ENCODE data around the gene ZFYVE26. TPM values are rescaled to one million over a fixed set of nuclear protein-coding genes. Genes with fewer than 3 reads are reported as not detected.

The ZFYVE26 gene
- polyA plus RNA-seq, 3 donors: 1.0 to 17.6 (median 2.3) TPM

DNA sequence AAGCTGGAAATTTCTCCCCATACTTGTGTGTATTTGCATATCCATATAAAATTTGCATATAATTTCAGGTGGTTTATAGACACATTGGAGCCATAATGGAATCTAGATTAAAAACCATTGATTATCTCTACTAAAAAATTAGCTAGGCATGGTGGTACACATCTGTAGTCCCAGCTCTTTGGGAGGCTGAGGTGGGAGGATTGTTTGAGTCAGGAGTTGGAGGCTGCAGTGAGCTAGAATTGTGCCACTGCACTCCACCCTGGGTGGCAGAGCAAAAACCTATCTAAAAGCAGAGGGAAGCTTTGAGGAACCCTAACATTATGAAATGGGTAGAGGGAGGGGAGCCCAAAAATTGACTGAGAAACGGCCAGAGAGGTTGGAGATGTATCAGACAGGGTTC, 118.2 kb downstream of the ZFYVE26 start:
- Histone ChIP-seq H4K20me1 (ENCODE audit: insufficient read depth, low read length) (peaks cover 6% of the 10 kb centered on the region), H3K4me2 (replicated peaks; ENCODE audit: extremely low read depth, low read length, poor library complexity, severe bottlenecking) (no peak overlapping the region), H3K9ac (ENCODE audit: insufficient read depth, low read length, poor library complexity, severe bottlenecking) (no peak overlapping the region), H3K79me2 (ENCODE audit: insufficient read depth, low read length) (peaks cover 13% of the 10 kb centered on the region), H3K27me3 (ENCODE audit: control insufficient read depth in 2 of 2, insufficient read depth in 2 of 2, low read length in 2 of 2) (no peaks in the 10 kb centered on the region), H3K36me3 (replicated peaks in 1 of 2; ENCODE audit: control insufficient read depth in 1 of 2, insufficient read depth in 2 of 2, low read length in 2 of 2) (no peaks in the 10 kb centered on the region), H2AFZ (ENCODE audit: insufficient read depth, low read depth, low read length, poor library complexity, severe bottlenecking) (no peak overlapping the region), H3K9me3 (replicated peaks in 1 of 2; ENCODE audit: control insufficient read depth in 1 of 2, insufficient read depth in 1 of 2, low read length in 2 of 2) (no peaks in the 10 kb centered on the region), H3K4me3 (replicated peaks in 1 of 3; ENCODE audit: low read depth in 2 of 3, low read length in 3 of 3) (no peak overlapping the region), H3K27ac (ENCODE audit: low read depth in 1 of 2, low read length in 2 of 2) (no peak overlapping the region), H3K4me1 (ENCODE audit: control insufficient read depth in 1 of 2, insufficient read depth in 2 of 2, low read length in 2 of 2) (peaks cover 33 to 47% of the 10 kb centered on the region in 2 donors)
- Mint-ChIP-seq H3K27me3 (ENCODE audit: low read depth in 3 of 3) (peaks cover 0 to 6% (median 2%) of the 10 kb centered on the region in 3 donors), H3K9me3 (peaks cover 0 to 4% (median 0%) of the 10 kb centered on the region in 7 donors), H3K4me3 (no peak overlapping the region), H3K36me3 (no peaks in the 10 kb centered on the region), H3K27ac (no peak overlapping the region), H3K4me1 (peaks cover 40% of the 10 kb centered on the region)
- intact Hi-C loops (cut with micrococcal nuclease): loop anchor here in 1 of 2 donors (5.0 kb wide), 1 partner anchor 119 kb away; the partner anchor contains the start of genes RAD51B and ZFYVE26
- TF ChIP-seq, protein P1, sequence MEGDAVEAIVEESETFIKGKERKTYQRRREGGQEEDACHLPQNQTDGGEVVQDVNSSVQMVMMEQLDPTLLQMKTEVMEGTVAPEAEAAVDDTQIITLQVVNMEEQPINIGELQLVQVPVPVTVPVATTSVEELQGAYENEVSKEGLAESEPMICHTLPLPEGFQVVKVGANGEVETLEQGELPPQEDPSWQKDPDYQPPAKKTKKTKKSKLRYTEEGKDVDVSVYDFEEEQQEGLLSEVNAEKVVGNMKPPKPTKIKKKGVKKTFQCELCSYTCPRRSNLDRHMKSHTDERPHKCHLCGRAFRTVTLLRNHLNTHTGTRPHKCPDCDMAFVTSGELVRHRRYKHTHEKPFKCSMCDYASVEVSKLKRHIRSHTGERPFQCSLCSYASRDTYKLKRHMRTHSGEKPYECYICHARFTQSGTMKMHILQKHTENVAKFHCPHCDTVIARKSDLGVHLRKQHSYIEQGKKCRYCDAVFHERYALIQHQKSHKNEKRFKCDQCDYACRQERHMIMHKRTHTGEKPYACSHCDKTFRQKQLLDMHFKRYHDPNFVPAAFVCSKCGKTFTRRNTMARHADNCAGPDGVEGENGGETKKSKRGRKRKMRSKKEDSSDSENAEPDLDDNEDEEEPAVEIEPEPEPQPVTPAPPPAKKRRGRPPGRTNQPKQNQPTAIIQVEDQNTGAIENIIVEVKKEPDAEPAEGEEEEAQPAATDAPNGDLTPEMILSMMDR (IDR thresholded peaks at IDR 0.05): no peak
- no peak for DNase-seq
- WGBS (ENCODE audit: insufficient coverage): no CpG with 5 or more reads among the region's 1 CpG

DNA sequence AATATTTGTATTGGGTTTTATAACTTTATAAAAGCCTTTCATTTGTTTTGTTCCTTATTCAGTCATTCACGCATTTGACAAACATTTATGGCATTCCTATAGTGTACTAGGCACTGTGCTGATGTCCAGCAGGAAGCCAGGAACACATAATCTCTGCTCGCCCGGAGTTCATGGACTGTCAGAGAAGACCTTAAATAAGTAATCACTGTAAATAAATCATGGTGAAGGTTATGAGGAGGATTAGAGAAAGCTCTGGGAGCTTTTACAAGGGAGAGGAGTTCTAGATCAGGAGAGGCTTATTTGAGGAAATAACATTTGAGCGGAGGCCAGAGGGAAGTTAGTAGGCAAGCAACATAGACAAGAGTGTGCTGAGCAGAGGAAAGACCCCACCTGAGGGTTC, 119.4 kb downstream of the ZFYVE26 start:
- TF ChIP-seq, protein P1 (IDR thresholded peaks at IDR 0.05): no peak
- H3K4me1 ChIP-seq (ENCODE audit: control insufficient read depth in 1 of 2, insufficient read depth in 2 of 2, low read length in 2 of 2): peaks cover 33 to 46% of the 10 kb centered on the region in 2 donors
- Mint-ChIP-seq H3K27ac (peak overlapping the region in 5 of 7 donors; percentile 18 to 82 (median 60)), H3K4me1 (peaks cover 35% of the 10 kb centered on the region), H3K4me3 (no peak overlapping the region), H3K27me3 (ENCODE audit: low read depth in 3 of 3) (peaks cover 0 to 6% (median 2%) of the 10 kb centered on the region in 3 donors), H3K36me3 (peaks cover 5 to 9% of the 10 kb centered on the region in 2 donors), H3K9me3 (peaks cover 0 to 4% (median 0%) of the 10 kb centered on the region in 7 donors)
- peaks cover under 1 to 9% of the 10 kb centered on the region in 2 donors for H3K36me3 ChIP-seq (replicated peaks in 1 of 2; ENCODE audit: control insufficient read depth in 1 of 2, insufficient read depth in 2 of 2, low read length in 2 of 2)
- no peak overlapping the region for H3K4me2 ChIP-seq (replicated peaks; ENCODE audit: extremely low read depth, low read length, poor library complexity, severe bottlenecking)
- H3K27ac ChIP-seq (ENCODE audit: low read depth in 1 of 2, low read length in 2 of 2): no peak overlapping the region
- no peak overlapping the region for H3K9ac ChIP-seq (ENCODE audit: insufficient read depth, low read length, poor library complexity, severe bottlenecking)
- no peak overlapping the region for H3K4me3 ChIP-seq (replicated peaks in 1 of 3; ENCODE audit: low read depth in 2 of 3, low read length in 3 of 3)
- no peaks in the 10 kb centered on the region for H3K27me3 ChIP-seq (ENCODE audit: control insufficient read depth in 2 of 2, insufficient read depth in 2 of 2, low read length in 2 of 2)
- peaks cover 15% of the 10 kb centered on the region for H3K79me2 ChIP-seq (ENCODE audit: insufficient read depth, low read length)
- 22% methylated on average over 1 of the region's 4 CpGs for WGBS (ENCODE audit: insufficient coverage)
- DNase-seq: no peak
- H2AFZ ChIP-seq (ENCODE audit: insufficient read depth, low read depth, low read length, poor library complexity, severe bottlenecking): peak overlapping the region; percentile 44
- H3K9me3 ChIP-seq (replicated peaks in 1 of 2; ENCODE audit: control insufficient read depth in 1 of 2, insufficient read depth in 1 of 2, low read length in 2 of 2): no peaks in the 10 kb centered on the region
- peaks cover 6% of the 10 kb centered on the region for H4K20me1 ChIP-seq (ENCODE audit: insufficient read depth, low read length)
- intact Hi-C loops (cut with micrococcal nuclease): loop anchor here in 1 of 2 donors (5.0 kb wide), 1 partner anchor 120 kb away; the partner anchor contains the start of genes RAD51B and ZFYVE26

Small RNAs within 50 kb of the gene (small RNA-seq; reads per million reads assigned to genes)
- gene AL049779.3 (ENCODE audit: insufficient read length, low read depth) (not detected), gene RN7SL369P (ENCODE audit: insufficient read length, low read depth) (not detected)

Other genes with a start within 250 kb of the ZFYVE26 start
- gene PIGH, start 216.3 kb downstream of the ZFYVE26 start, polyA plus RNA-seq: 10 to 100 TPM; 14.6 to 35.5 (median 18.0) TPM
- under 1 TPM; 0.13 to 0.46 (median 0.33) TPM for gene ARG2, start 196.7 kb downstream of the ZFYVE26 start, polyA plus RNA-seq
- gene VTI1B, start 142.0 kb downstream of the ZFYVE26 start, polyA plus RNA-seq: 10 to 100 TPM; 31.3 to 84.7 (median 84.5) TPM
- 10 to 100 TPM; 64.9 to 70.7 (median 65.4) TPM for gene RDH11, start 120.8 kb downstream of the ZFYVE26 start, polyA plus RNA-seq
- gene RDH12, start 114.7 kb downstream of the ZFYVE26 start, polyA plus RNA-seq: under 1 TPM in 1 of 3 donors, not detected in 2; 0.17 TPM
- gene RAD51B, start 3.2 kb upstream of the ZFYVE26 start, polyA plus RNA-seq: 10 to 100 TPM in 1 of 3 donors, 1 to 10 TPM in 2; 3.6 to 11.6 (median 9.4) TPM

Data from CD14-positive monocyte (primary cell).